ENCODE results near the gene ZBTB5. TPM values are rescaled to one million over a fixed set of nuclear protein-coding genes. Genes with fewer than 3 reads are reported as not detected.
"Not testable (repeated sequence)": the region's sequence is repeated elsewhere in the genome, so short reads cannot be mapped to it uniquely, and the experiment has no call there.

Gene ZBTB5
- total RNA-seq, 2 donors from 2014 or later: 12.5 to 19.4 TPM

- peak within 1 kb of the TSS; percentile 89 for H3K4me3 Mint-ChIP-seq
- TF ChIP-seq CTCF (conservative IDR thresholded peaks at IDR 0.05): no peak
- H3K27ac ChIP-seq (ENCODE audit: low read depth, low read length): no peak within 1 kb of the TSS
- no peaks in the 10 kb centered on the region for H3K9me3 ChIP-seq (ENCODE audit: control insufficient read depth, low read length)
- peak; percentile 99 for DNase-seq
- H3K4me1 ChIP-seq (ENCODE audit: control insufficient read depth, insufficient read depth, low read length): peaks cover 5% of the 10 kb centered on the region
- H3K36me3 Mint-ChIP-seq (ENCODE audit: low read depth): peaks cover 17% of the 10 kb centered on the region
- H3K27me3 Mint-ChIP-seq (ENCODE audit: insufficient read depth): peaks cover 2% of the 10 kb centered on the region
- peak within 1 kb of the TSS; percentile 84 for H3K27ac Mint-ChIP-seq
- H3K27me3 ChIP-seq (ENCODE audit: control insufficient read depth, insufficient read depth, low read length, poor library complexity, severe bottlenecking): no peaks in the 10 kb centered on the region
- H3K36me3 ChIP-seq (ENCODE audit: control insufficient read depth, insufficient read depth, low read length): peaks cover 20% of the 10 kb centered on the region
- WGBS, 2 experiments (ENCODE audit: insufficient coverage in 1 of 2, insufficient read length in 1 of 2): 9 to 18% methylated on average over 10 to 56 of the region's 56 CpGs
- H3K9ac ChIP-seq (ENCODE audit: extremely low read depth, low read length, poor library complexity, severe bottlenecking): peak within 1 kb of the TSS; percentile 45
- H3K9me3 Mint-ChIP-seq: no peaks in the 10 kb centered on the region
- H3K4me3 ChIP-seq (ENCODE audit: low read length): peak within 1 kb of the TSS; percentile 85
- peaks cover 23% of the 10 kb centered on the region for H3K4me1 Mint-ChIP-seq
These were observed 20.4 kb upstream of the ZBTB5 start, which contains the start of gene POLR1E for GRCh38 chr9:37485389-37486255. TSS of gene POLR1E (plus strand) at chr9:37485948. CDS start at chr9:37486048, 100 bp downstream.

GRCh38 chr9:37480759-37481158 is 15.5 kb upstream of the ZBTB5 start:
- Mint-ChIP-seq H3K36me3 (ENCODE audit: low read depth) (no peaks in the 10 kb centered on the region), H3K27ac (no peak overlapping the region), H3K4me1 (peaks cover 14% of the 10 kb centered on the region), H3K4me3 (no peak overlapping the region), H3K9me3 (peaks cover under 1% of the 10 kb centered on the region), H3K27me3 (ENCODE audit: insufficient read depth) (peaks cover 5% of the 10 kb centered on the region)
- Histone ChIP-seq H3K36me3 (ENCODE audit: control insufficient read depth, insufficient read depth, low read length) (no peaks in the 10 kb centered on the region), H3K27ac (ENCODE audit: low read depth, low read length) (no peak overlapping the region), H3K4me1 (ENCODE audit: control insufficient read depth, insufficient read depth, low read length) (no peaks in the 10 kb centered on the region), H3K9ac (ENCODE audit: extremely low read depth, low read length, poor library complexity, severe bottlenecking) (no peak overlapping the region), H3K27me3 (ENCODE audit: control insufficient read depth, insufficient read depth, low read length, poor library complexity, severe bottlenecking) (no peaks in the 10 kb centered on the region), H3K4me3 (ENCODE audit: low read length) (no peak overlapping the region), H3K9me3 (ENCODE audit: control insufficient read depth, low read length) (peaks cover under 1% of the 10 kb centered on the region)
- WGBS, 2 experiments (ENCODE audit: insufficient coverage in 1 of 2, insufficient read length in 1 of 2): 86 to 95% methylated on average over 1 to 3 of the region's 3 CpGs
- peak; percentile 36 for TF ChIP-seq CTCF (conservative IDR thresholded peaks at IDR 0.05)
- DNase-seq: no peak

DNA sequence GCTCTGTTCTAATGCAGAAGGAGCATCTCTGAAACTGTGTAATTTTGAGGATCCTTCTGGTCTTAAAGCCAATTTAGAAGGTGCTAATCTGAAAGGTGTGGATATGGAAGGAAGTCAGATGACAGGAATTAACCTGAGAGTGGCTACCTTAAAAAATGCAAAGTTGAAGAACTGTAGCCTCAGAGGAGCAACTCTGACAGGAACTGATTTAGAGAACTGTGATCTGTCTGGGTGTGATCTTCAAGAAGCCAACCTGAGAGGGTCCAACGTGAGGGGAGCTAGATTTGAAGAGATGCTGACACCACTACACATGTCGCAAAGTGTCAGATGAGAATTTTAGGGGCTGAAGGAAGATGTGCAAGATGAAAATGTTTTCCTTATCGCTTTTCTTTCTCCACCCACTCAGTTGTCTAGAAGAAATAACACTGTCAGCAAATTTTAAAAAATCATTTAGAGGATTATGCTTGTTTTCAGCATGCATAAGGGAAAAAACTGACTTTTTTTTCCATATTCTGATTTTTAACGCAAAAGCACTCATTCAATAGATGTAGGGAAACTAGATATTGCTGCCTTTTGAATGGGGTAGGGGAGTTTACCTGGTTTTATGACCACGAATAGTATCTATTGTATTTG is 12.9 kb upstream of the ZBTB5 start:
- not testable (repeated sequence) for H3K27me3 Mint-ChIP-seq (ENCODE audit: insufficient read depth); H3K4me3 Mint-ChIP-seq; DNase-seq; H3K4me1 ChIP-seq (ENCODE audit: control insufficient read depth, insufficient read depth, low read length); H3K36me3 Mint-ChIP-seq (ENCODE audit: low read depth); H3K27ac ChIP-seq (ENCODE audit: low read depth, low read length); H3K27ac Mint-ChIP-seq; H3K9ac ChIP-seq (ENCODE audit: extremely low read depth, low read length, poor library complexity, severe bottlenecking); H3K4me1 Mint-ChIP-seq; H3K36me3 ChIP-seq (ENCODE audit: control insufficient read depth, insufficient read depth, low read length); H3K4me3 ChIP-seq (ENCODE audit: low read length); H3K27me3 ChIP-seq (ENCODE audit: control insufficient read depth, insufficient read depth, low read length, poor library complexity, severe bottlenecking)
- WGBS, 2 experiments (ENCODE audit: insufficient coverage in 1 of 2, insufficient read length in 1 of 2): 62 to 83% methylated on average over 1 to 5 of the region's 5 CpGs
- peaks cover 25% of the 10 kb centered on the region for H3K9me3 Mint-ChIP-seq
- peaks cover 25% of the 10 kb centered on the region for H3K9me3 ChIP-seq (ENCODE audit: control insufficient read depth, low read length)

GRCh38 chr9:37477443-37477842 is 12.2 kb upstream of the ZBTB5 start:
- H3K27ac Mint-ChIP-seq; H3K27me3 ChIP-seq (ENCODE audit: control insufficient read depth, insufficient read depth, low read length, poor library complexity, severe bottlenecking); H3K36me3 Mint-ChIP-seq (ENCODE audit: low read depth); H3K4me3 Mint-ChIP-seq; H3K9ac ChIP-seq (ENCODE audit: extremely low read depth, low read length, poor library complexity, severe bottlenecking); H3K27me3 Mint-ChIP-seq (ENCODE audit: insufficient read depth); H3K36me3 ChIP-seq (ENCODE audit: control insufficient read depth, insufficient read depth, low read length); H3K27ac ChIP-seq (ENCODE audit: low read depth, low read length); H3K4me3 ChIP-seq (ENCODE audit: low read length); DNase-seq; H3K4me1 ChIP-seq (ENCODE audit: control insufficient read depth, insufficient read depth, low read length); H3K4me1 Mint-ChIP-seq: not testable (repeated sequence)
- H3K9me3 Mint-ChIP-seq: peaks cover 28% of the 10 kb centered on the region
- H3K9me3 ChIP-seq (ENCODE audit: control insufficient read depth, low read length): peaks cover 25% of the 10 kb centered on the region
- 95 to 96% methylated on average over 3 to 4 of the region's 4 CpGs for WGBS, 2 experiments (ENCODE audit: insufficient coverage in 1 of 2, insufficient read length in 1 of 2)

All from endodermal cell (in vitro differentiated cells).